Breast epithelium (tissue), 3 donors: ENCODE results near the gene RPL29.

Experiments
- POLR2A ChIP-seq: fragments of 450-650 bp; IDR thresholded peaks from one replicate; pipeline ENCODE4 v1.6.1; 2016; ENCODE audit warnings: antibody characterized with exemption, mild to moderate bottlenecking, moderate library complexity
- POLR2AphosphoS5 ChIP-seq, 3 donors: sonication (generic); formaldehyde crosslinking; IDR thresholded peaks; one replicate each; pipeline ENCODE4 v1.6.1; 2017; ENCODE audit warnings: antibody characterized with exemption in 3 of 3
- TF ChIP-seq, protein P1 (sequence below), 3 donors: fragments of 450-650 bp; IDR thresholded peaks; one replicate each; pipeline ENCODE4 v1.5.1; 2016 to 2017; ENCODE audit warnings: antibody characterized with exemption in 3 of 3, mild to moderate bottlenecking in 3 of 3, moderate library complexity in 3 of 3

GRCh38 chr3:51950899-51951298 is 44.8 kb downstream of the RPL29 start:
- TF ChIP-seq, protein P1, sequence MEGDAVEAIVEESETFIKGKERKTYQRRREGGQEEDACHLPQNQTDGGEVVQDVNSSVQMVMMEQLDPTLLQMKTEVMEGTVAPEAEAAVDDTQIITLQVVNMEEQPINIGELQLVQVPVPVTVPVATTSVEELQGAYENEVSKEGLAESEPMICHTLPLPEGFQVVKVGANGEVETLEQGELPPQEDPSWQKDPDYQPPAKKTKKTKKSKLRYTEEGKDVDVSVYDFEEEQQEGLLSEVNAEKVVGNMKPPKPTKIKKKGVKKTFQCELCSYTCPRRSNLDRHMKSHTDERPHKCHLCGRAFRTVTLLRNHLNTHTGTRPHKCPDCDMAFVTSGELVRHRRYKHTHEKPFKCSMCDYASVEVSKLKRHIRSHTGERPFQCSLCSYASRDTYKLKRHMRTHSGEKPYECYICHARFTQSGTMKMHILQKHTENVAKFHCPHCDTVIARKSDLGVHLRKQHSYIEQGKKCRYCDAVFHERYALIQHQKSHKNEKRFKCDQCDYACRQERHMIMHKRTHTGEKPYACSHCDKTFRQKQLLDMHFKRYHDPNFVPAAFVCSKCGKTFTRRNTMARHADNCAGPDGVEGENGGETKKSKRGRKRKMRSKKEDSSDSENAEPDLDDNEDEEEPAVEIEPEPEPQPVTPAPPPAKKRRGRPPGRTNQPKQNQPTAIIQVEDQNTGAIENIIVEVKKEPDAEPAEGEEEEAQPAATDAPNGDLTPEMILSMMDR (IDR thresholded peaks at IDR 0.05) = no peak
- TF ChIP-seq POLR2A (no peak), POLR2AphosphoS5 (IDR thresholded peaks at IDR 0.05) (no peak)
